ENCODE data around the gene FAM81B. TPM values are rescaled to one million over a fixed set of nuclear protein-coding genes. Genes with fewer than 3 reads are reported as not detected.

Gene FAM81B
- total and polyA plus RNA-seq, 2 of the 4 experiments (the other 2 are of a cell fraction): not detected

DNA sequence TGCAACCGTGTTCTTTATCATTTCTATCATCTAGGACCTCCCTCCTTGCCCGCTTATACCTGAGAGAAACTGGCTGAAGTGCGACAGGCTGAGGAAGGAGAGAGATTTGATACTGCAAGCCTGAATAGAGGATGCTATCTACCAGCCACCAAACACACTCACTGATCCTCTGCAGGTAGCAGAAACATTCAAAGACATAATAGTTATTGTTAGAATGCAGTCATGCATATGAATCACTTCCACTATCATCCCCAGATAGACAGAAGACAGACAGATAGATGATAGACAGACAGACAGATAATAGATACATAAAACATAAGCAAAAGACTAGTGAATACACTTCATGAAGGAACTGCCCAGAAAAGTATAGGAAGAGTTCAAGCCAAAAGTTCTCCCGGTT, 32.9 kb downstream of the FAM81B start:
- TF ChIP-seq FOS (IDR thresholded peaks at IDR 0.05; ENCODE audit: low read depth, low read length) (no peak), MXI1 (IDR thresholded peaks at IDR 0.05; ENCODE audit: borderline replicate concordance, low read depth, low read length) (no peak), CHD1 (IDR thresholded peaks at IDR 0.05; ENCODE audit: low read depth, low read length) (no peak), RFX5 (IDR thresholded peaks at IDR 0.05; ENCODE audit: low read depth, low read length) (no peak)
- TF ChIP-seq, protein P1, sequence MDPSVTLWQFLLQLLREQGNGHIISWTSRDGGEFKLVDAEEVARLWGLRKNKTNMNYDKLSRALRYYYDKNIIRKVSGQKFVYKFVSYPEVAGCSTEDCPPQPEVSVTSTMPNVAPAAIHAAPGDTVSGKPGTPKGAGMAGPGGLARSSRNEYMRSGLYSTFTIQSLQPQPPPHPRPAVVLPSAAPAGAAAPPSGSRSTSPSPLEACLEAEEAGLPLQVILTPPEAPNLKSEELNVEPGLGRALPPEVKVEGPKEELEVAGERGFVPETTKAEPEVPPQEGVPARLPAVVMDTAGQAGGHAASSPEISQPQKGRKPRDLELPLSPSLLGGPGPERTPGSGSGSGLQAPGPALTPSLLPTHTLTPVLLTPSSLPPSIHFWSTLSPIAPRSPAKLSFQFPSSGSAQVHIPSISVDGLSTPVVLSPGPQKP (IDR thresholded peaks at IDR 0.05; ENCODE audit: borderline replicate concordance, low read depth, low read length): no peak
- Histone ChIP-seq H3K79me1 (ENCODE audit: low read depth in 1 of 2, low read length in 2 of 2) (no peaks in the 10 kb centered on the region), H3K36me3 (ENCODE audit: control insufficient read depth, insufficient read depth, low read length) (no peaks in the 10 kb centered on the region), H3K27me3 (ENCODE audit: control insufficient read depth, insufficient read depth, low read length) (peaks cover 4% of the 10 kb centered on the region; the same call in 1 of the 2 replicates), H2AK5ac (ENCODE audit: low read depth, low read length) (no peak overlapping the region), H2BK15ac (ENCODE audit: low read depth, low read length) (no peak overlapping the region), H3K9me3 (ENCODE audit: control insufficient read depth, insufficient read depth, low read length) (no peaks in the 10 kb centered on the region), H3K4me1 (ENCODE audit: control insufficient read depth, insufficient read depth, low read length) (no peaks in the 10 kb centered on the region), H2AFZ (replicated peaks; ENCODE audit: low read length, poor library complexity) (no peak overlapping the region), H3K23ac (ENCODE audit: low read depth, low read length) (no peak overlapping the region), H3K18ac (ENCODE audit: low read depth, low read length) (no peak overlapping the region), H3K9me1 (ENCODE audit: insufficient read depth, low read length) (no peaks in the 10 kb centered on the region), H3K4me2 (ENCODE audit: low read depth, low read length) (no peak overlapping the region), H4K8ac (ENCODE audit: low read depth in 2 of 2, low read length in 2 of 2) (no peak overlapping the region), H3K56ac (ENCODE audit: extremely low read depth, insufficient read depth, low read length) (no peak overlapping the region), H4K91ac (ENCODE audit: insufficient read depth, low read depth, low read length) (no peak overlapping the region), H2BK120ac (ENCODE audit: low read depth, low read length) (no peak overlapping the region), H3K9ac (ENCODE audit: low read depth, low read length) (no peak overlapping the region), H2AK9ac (replicated peaks; ENCODE audit: low read depth, low read length, poor library complexity) (no peak overlapping the region), H3K14ac (replicated peaks; ENCODE audit: low read depth, low read length) (no peak overlapping the region), H3K27ac (ENCODE audit: insufficient read depth, low read length) (no peak overlapping the region), H3K4me3 (ENCODE audit: insufficient read depth, low read depth, low read length) (no peak overlapping the region), H2BK5ac (ENCODE audit: low read depth, low read length, poor library complexity, severe bottlenecking) (no peak overlapping the region), H2BK20ac (ENCODE audit: low read depth, low read length) (no peak overlapping the region), H3K4ac (ENCODE audit: low read depth, low read length) (no peak overlapping the region), H4K5ac (ENCODE audit: low read depth, low read length) (no peak overlapping the region), H4K20me1 (ENCODE audit: insufficient read depth, low read length) (no peaks in the 10 kb centered on the region)
- no CpG with 5 or more reads among the region's 4 CpGs for WGBS, 2 experiments (ENCODE audit: extremely low coverage in 2 of 2, insufficient read length in 1 of 2)
- ATAC-seq (ENCODE audit: low read depth): no peak
- CTCF ChIA-PET: no interaction called here
- no TSS peak for BruUV-seq (replicated peaks)
- no peak for DNase-seq
- POLR2A ChIA-PET (ENCODE audit: unreplicated experiment): no interaction called here
- intact Hi-C loops (cut with micrococcal nuclease): no loop called here
- in situ Hi-C loops (cut with MboI; ENCODE audit: low sequenced_read_pairs): no loop called here
- dilution Hi-C loops (cut with HindIII; ENCODE audit: low sequenced_read_pairs, unreplicated experiment): no loop called here

All from IMR-90 (cell line).